Myocyte (in vitro differentiated cells): ENCODE data around the gene OCA2. TPM values are rescaled to one million over a fixed set of nuclear protein-coding genes. Genes with fewer than 3 reads are reported as not detected.
"Not testable (repeated sequence)": the region's sequence is repeated elsewhere in the genome, so short reads cannot be mapped to it uniquely, and the experiment has no call there.

Source experiments
- DNase-seq: peaks from one replicate; pipeline ENCODE4 v3.0.0-alpha.2; 2012; ENCODE audit warnings: low read depth
- polyA plus RNA-seq: library from polyadenylated mRNA; unstranded; fragments of >200 nt; gene quantifications from one replicate; pipeline ENCODE4 v1.2.1, GENCODE V29; 2012; ENCODE audit warnings: missing spikeins
- total RNA-seq: library from RNA; depleted of rRNA; stranded (reverse); fragments of >200 nt; gene quantifications from 2 replicates; pipeline ENCODE4 v1.2.3, GENCODE V29; 2014

Gene OCA2
- not detected in 2 replicates for total RNA-seq
- polyA plus RNA-seq = not detected

DNA sequence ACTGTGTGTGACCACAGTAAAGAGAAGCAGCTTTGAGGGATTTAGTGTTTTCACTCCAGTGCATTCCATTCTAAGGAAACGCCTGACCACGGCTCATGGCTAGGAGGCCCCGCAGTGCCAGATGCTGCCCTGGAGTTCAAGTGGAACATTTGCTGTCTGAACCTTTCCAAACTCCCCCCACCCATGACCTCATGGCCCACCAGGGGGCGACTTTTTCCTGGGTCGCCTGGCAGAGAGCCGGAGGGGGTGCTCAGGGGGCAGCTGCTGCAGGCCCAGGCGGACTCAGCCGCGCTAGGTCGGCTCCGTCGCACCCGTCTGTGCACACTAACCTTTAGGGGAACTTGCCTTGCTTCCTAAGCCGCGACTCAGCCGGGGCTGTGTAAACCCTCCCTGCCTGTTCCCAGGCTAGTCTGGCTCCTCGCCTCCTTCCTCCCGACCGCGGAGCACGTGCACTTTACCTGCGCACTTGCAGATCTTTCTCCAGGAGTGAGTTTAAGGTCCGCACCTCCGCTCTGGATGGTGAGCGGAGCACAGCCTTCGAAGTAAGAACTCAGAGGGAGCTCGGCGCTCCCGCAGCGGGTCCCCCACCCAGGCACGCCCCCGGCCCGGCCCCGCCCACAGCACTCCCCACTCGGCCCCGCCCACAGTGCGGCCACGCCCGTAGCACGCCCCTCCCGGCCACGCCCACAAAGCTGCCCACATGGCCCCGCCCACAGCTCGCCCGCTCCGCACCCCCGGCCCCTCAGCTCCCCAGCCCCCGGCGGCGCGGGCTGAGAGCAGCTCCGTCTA is at the start of gene OCA2:
OCA2 (minus strand) TSS at position 550 of the 789 bp plus-strand sequence. CDS start 17,441 bp downstream, outside the sequence.
- peak; percentile 76 for DNase-seq

GRCh38 chr15:28147801-28148200 is 48.7 kb upstream of the OCA2 start:
- DNase-seq = no peak

- DNase-seq = not testable (repeated sequence)
These were observed 46.3 kb upstream of the OCA2 start for GRCh38 chr15:28145419-28145818.

DNA sequence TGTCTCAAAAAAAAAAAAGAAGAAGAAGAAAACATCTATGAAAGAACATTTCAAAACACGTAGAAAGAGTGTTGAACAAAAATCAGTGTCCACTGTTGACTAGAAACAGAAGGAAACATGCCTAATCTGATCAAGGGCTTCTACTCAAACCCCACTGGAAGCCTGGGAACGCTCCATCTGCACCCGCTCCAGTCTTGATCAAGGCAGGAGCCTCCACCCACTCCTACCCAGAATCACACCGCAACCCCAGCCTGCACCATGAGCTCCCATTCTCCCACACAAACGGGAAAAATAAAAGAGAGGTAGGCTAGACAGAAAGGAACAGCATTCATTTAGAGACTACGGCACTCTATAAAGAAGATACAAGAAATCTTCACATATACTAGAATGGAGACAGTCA is 40.9 kb upstream of the OCA2 start:
- DNase-seq = no peak

DNA sequence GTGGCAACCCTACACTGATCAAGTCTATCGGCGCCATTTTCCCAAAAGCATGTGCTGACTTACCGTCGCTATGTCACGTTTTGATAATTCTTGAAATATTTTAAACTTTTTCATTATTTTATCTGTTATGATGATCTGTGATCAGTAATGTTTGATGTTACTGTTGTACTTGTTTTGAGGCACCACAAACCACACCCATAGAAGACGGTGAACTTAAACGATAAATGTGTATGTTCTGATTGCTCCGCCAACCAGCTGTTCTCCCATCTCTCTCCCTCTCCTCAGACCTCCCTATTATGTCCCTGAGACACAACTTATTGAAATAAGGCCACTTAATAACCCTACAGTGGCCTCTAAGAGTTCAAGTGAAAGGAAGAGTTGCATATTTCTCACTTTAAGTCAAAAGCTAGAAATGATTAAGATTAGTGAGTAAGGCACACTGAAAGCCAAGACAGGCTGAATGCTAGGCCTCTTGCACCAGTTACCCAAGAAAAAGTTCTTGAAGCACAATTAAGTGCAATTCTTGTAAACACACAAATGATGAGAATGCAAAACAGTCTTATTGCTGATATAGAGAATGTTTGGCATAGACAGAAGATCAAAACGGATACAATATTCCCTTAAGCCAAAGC is 38.4 kb upstream of the OCA2 start:
- DNase-seq = not testable (repeated sequence)

DNA sequence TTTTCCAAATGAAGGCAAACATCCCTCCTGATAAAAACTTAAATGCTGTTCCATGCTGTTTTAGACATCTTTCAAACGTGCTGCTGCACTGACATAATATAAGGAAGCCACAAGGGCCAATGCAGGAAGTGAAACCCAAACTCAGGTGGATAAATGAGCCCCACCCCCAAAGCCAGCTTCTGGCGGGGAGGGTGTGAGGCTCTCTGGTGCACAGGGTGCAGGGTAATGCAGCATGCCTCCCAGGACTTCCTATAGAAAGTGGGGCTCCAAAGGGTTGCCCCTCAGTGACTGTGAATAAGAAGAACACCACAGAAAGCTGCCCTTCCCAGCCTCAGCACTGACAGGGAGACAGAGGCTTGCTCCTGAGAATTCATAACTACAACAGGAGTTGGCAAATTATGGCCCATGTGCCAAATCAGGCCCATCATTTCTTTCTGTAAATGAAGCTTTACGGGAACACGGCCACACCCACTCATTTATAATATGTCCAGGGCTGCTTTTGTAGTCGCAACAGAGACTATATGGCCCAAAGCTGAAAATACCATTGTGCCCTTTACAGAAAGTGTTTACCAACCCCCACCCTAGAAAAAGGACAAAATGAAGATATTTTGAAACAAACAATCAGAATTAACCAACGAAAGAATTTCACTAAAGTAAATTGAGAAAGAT is 37.3 kb upstream of the OCA2 start:
- not testable (repeated sequence) for DNase-seq

- no peak for DNase-seq
These were observed 34.2 kb upstream of the OCA2 start for GRCh38 chr15:28133281-28133680.

GRCh38 chr15:28132524-28133275 is 33.6 kb upstream of the OCA2 start:
- peak; percentile 62 for DNase-seq

DNA sequence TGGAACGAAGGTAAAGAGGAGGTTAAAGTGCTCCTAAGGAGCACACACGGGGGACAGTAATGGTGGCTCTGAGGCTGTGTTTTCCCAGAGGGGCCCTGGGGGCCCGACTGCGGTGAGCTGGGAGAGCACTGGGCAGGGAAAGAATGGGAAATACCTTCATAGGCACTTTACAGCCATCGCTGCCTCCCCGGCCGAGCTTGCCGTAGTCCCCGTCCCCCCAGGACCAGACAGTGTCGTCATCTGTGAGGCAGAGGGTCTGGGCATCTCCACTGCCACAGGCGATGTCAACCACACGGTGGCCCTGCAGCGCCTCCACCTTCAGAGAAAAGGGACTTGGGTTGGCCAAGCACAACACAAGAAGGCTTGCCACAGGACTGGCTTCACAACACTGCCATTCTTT is 32.8 kb upstream of the OCA2 start:
- no peak for DNase-seq

GRCh38 chr15:28131400-28131799 is 32.3 kb upstream of the OCA2 start:
- DNase-seq = no peak

DNA sequence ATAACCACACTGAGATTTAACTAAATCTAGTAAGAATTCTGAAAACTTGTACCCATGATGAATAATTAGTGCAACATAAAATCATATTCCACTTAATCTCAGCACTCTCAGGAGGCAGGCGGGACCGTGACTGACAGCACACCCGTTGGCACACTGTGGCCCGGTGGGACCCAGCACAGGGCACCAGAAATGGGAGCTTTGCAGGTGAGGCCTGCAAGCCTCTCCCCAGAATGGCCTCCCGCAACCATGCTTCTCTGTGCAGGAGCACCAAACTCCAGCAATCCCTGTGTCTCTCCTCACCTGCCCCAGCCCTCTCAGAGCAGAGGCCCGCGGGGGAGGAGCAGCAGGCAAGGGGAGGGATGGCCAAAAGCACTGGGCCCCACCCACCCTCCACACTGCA is 31.5 kb upstream of the OCA2 start:
- DNase-seq = no peak

GRCh38 chr15:28129231-28129848 is 30.2 kb upstream of the OCA2 start:
- DNase-seq = no peak

DNA sequence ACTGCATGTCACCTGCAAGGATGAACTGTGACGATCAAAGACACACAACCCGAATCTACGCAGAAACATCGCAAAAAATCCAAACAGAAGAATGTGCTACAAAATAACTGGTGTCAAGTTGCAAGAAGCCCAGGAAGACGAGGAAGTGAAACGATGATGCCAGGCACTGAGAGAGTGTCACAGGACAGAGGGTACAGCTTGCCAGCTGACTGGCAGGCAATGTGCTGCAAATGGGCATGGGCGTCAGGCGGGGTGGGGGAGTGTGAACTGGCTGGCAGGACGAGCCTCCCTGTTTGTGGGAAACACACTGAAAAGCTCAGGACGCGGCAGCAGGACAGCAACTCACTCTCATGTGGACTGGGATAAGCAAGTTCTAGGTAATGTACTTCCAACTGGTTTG is 28.9 kb upstream of the OCA2 start:
- DNase-seq = peak; percentile 29

- no peak for DNase-seq
These were observed 27.9 kb upstream of the OCA2 start for GRCh38 chr15:28127036-28127435.

DNA sequence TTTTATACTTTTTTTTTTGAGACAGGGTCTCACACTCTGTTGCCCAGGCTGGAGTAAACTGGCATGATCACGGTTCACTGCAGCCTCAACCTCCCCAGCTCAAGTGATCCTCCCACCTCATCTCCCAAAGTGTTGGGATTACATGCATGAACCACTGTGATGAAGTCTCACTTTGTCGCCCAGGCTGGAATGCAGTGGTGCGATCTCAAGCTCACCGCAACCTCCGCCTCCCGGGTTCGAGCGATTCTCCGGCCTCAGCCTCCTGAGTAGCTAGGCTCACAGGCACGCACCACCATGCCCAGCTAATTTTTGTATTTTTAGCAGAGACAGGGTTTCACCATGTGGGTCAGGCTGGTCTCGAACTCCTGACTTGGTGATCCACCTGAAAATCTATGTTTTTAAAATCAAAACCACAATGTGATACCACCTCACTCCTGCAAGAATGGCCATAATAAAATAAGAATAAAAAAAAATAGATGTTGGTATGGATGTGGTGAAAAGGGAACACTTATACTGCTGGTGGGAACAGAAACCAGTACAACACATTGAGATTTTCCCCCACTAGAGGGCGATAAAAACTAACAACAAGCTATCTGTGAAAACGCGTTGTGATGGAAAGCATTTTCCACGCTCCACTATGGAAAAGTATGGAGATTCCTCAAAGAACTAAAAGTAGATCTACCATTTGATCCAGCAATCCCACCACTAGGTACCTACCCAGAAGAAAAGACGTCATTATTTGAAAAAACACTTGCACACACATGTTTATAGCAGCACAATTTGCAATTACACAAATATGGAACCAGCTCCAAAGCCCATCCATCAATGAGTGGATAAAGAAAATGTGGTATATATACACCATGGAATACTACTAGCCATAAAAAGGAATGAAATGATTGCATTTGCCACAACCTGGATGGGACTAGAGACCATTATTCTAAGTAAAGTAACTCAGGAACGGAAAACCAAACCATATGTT is 26.8 kb upstream of the OCA2 start:
- DNase-seq = peak; percentile 71

GRCh38 chr15:28124841-28125240 is 25.7 kb upstream of the OCA2 start:
- DNase-seq = no peak

GRCh38 chr15:28123408-28124023 is 24.4 kb upstream of the OCA2 start:
- DNase-seq = peak; percentile 88

DNA sequence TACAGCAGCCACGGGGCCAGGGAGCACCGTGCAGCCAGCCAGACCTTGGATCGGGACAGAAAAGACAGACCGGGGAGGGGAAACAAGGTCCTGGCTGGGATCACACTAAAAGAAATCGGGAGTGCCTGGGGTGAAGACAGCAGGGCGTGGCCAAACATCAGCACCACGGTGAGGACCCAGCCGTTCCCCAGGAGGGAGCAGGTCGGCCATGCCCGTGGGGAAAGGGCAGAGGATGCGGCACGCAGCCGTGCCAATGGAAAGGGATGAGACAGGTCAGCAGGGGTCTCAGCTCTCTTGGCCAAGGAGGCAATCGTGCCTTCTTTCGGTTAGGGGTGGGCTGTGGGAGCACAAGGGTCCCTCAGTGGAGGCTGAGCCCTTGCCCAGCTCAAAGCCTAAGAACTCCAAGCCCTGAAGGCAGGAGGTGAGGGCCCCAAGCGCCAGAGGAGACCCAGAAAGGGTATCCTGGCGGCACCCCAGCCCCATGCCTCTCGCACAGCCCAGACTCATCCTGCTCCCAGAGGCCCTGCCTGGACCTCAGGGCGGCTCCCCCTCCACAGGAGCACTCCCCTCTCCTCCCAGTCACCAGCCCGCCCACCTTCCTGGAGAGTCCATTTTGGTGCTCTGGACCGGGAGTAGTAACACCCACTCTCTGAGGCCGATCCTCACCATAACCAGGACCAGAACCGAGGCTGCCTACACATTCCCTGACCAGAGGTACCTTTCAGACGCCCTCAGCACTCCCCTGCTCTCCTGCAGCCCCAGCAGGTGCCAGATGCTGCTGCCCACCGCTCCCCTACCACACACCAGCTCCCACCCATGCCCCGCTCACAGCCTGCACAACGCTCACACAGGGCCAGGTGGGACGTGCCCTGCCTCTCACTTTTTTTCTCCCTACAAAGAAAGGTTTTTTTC is 23.2 kb upstream of the OCA2 start:
- no peak for DNase-seq
